Chondrocyte (in vitro differentiated cells): ENCODE results near the gene LTB. TPM values are rescaled to one million over a fixed set of nuclear protein-coding genes. Genes with fewer than 3 reads are reported as not detected.

Experiments
- DNase-seq: peaks from one replicate; pipeline ENCODE4 v3.0.0; 2021; ENCODE audit warnings: mixed read lengths, low spot score
- H3K27ac Mint-ChIP-seq: one replicate; pipeline ENCODE4 v1.8.0; 2021; ENCODE audit warnings: mild to moderate bottlenecking, moderate library complexity, mixed read lengths; ENCODE audit not compliant: unreplicated experiment
- H3K27me3 Mint-ChIP-seq: 2 replicates; pipeline ENCODE4 v1.8.0; 2021; ENCODE audit warnings: low read depth, mixed read lengths
- H3K36me3 Mint-ChIP-seq: 2 replicates; pipeline ENCODE4 v1.8.0; 2021; ENCODE audit warnings: low read depth, mixed read lengths
- H3K4me1 Mint-ChIP-seq: 2 replicates; pipeline ENCODE4 v1.8.0; 2021; ENCODE audit warnings: low read depth, mild to moderate bottlenecking, mixed read lengths
- H3K4me3 Mint-ChIP-seq: one replicate; pipeline ENCODE4 v1.8.0; 2021; ENCODE audit warnings: mild to moderate bottlenecking, moderate library complexity, mixed read lengths; ENCODE audit not compliant: unreplicated experiment
- H3K9me3 Mint-ChIP-seq: 2 replicates; pipeline ENCODE4 v1.8.0; 2021; ENCODE audit warnings: low read depth, mixed read lengths
- CTCF ChIP-seq: fragments of 200-600 bp; sonication (generic); IDR thresholded peaks from 2 replicates; pipeline ENCODE4 v1.5.0; 2021; ENCODE audit warnings: antibody characterized with exemption, mild to moderate bottlenecking, moderate library complexity
- total RNA-seq: library from RNA; stranded (reverse); gene quantifications from 3 replicates; pipeline ENCODE4 v1.2.1, GENCODE V29; 2021

LTB gene
- total RNA-seq, 1 donor from 2014 or later = not detected

GRCh38 chr6:31614684-31615578, 32.7 kb upstream of the LTB start, which contains the start of gene AIF1:
AIF1 (plus strand) TSS chr6:31615234; CDS start chr6:31615330, 96 bp downstream.
- Mint-ChIP-seq H3K27ac (no peak within 1 kb of the TSS), H3K4me1 (peaks cover 5% of the 10 kb centered on the region), H3K36me3 (no peaks in the 10 kb centered on the region), H3K9me3 (no peaks in the 10 kb centered on the region), H3K27me3 (no peaks in the 10 kb centered on the region), H3K4me3 (no peak within 1 kb of the TSS)
- TF ChIP-seq CTCF = no peak
- no peak for DNase-seq

- Mint-ChIP-seq H3K9me3 (no peaks in the 10 kb centered on the region), H3K27me3 (no peaks in the 10 kb centered on the region), H3K4me1 (no peaks in the 10 kb centered on the region), H3K4me3 (no peak overlapping the region), H3K27ac (no peak overlapping the region), H3K36me3 (no peaks in the 10 kb centered on the region)
- no peak for TF ChIP-seq CTCF
- DNase-seq = no peak
Observed at GRCh38 chr6:31614075-31614619, 31.9 kb upstream of the LTB start.

- H3K27me3 Mint-ChIP-seq = no peaks in the 10 kb centered on the region
- no peaks in the 10 kb centered on the region for H3K36me3 Mint-ChIP-seq
- no peak overlapping the region for H3K4me3 Mint-ChIP-seq
- no peak for DNase-seq
- no peak for TF ChIP-seq CTCF
- no peaks in the 10 kb centered on the region for H3K4me1 Mint-ChIP-seq
- H3K27ac Mint-ChIP-seq = no peak overlapping the region
- no peaks in the 10 kb centered on the region for H3K9me3 Mint-ChIP-seq
Observed at GRCh38 chr6:31610968-31611367, 28.7 kb upstream of the LTB start.

GRCh38 chr6:31609519-31610406, 27.5 kb upstream of the LTB start:
- no peak for TF ChIP-seq CTCF
- Mint-ChIP-seq H3K9me3 (no peaks in the 10 kb centered on the region), H3K27ac (no peak overlapping the region), H3K4me3 (no peak overlapping the region), H3K27me3 (no peaks in the 10 kb centered on the region), H3K4me1 (no peaks in the 10 kb centered on the region), H3K36me3 (no peaks in the 10 kb centered on the region)
- no peak for DNase-seq

- H3K9me3 Mint-ChIP-seq = no peaks in the 10 kb centered on the region
- no peak for DNase-seq
- H3K36me3 Mint-ChIP-seq = no peaks in the 10 kb centered on the region
- no peaks in the 10 kb centered on the region for H3K27me3 Mint-ChIP-seq
- H3K4me1 Mint-ChIP-seq = no peaks in the 10 kb centered on the region
- no peak for TF ChIP-seq CTCF
- no peak overlapping the region for H3K4me3 Mint-ChIP-seq
- no peak overlapping the region for H3K27ac Mint-ChIP-seq
Observed at GRCh38 chr6:31607317-31607716, 25.1 kb upstream of the LTB start.
